RWPE2 (cell line): ENCODE data around the gene PARD6G.

Experiments
- ATAC-seq: fragments of 200-7000 bp; cut with Tn5 transposase; 3 replicates; pipeline ENCODE4 v1.9.1; 2021; ENCODE audit warnings: low read depth
- DNase-seq: peaks from one replicate; pipeline ENCODE4 v3.0.0-alpha.2; 2020; ENCODE audit warnings: low spot score
- H3K27ac ChIP-seq: fragments of 450-650 bp; 2 replicates; pipeline ENCODE4 v1.5.1; 2017; ENCODE audit warnings: mild to moderate bottlenecking; ENCODE audit not compliant: poor library complexity, severe bottlenecking
- H3K27me3 ChIP-seq: fragments of 250-450 bp; sonication (Bioruptor Pico); 2 replicates; pipeline ENCODE4 v1.5.1; 2021; ENCODE audit warnings: mild to moderate bottlenecking, moderate library complexity; ENCODE audit not compliant: insufficient read depth, poor library complexity, severe bottlenecking
- H3K36me3 ChIP-seq: fragments of 250-450 bp; sonication (Bioruptor Pico); 2 replicates; pipeline ENCODE4 v1.5.1; 2020; ENCODE audit warnings: low read depth, mild to moderate bottlenecking, moderate library complexity
- H3K4me1 ChIP-seq: fragments of 250-450 bp; sonication (Bioruptor Pico); 2 replicates; pipeline ENCODE4 v1.5.1; 2021; ENCODE audit warnings: mild to moderate bottlenecking, moderate library complexity; ENCODE audit not compliant: insufficient read depth, poor library complexity, severe bottlenecking
- H3K4me3 ChIP-seq: fragments of 250-450 bp; sonication (Bioruptor Pico); 2 replicates; pipeline ENCODE4 v1.5.1; 2021; ENCODE audit warnings: mild to moderate bottlenecking, moderate library complexity; ENCODE audit not compliant: severe bottlenecking
- H3K9me3 ChIP-seq: fragments of 250-450 bp; sonication (Bioruptor Pico); 2 replicates; pipeline ENCODE4 v1.5.1; 2021; ENCODE audit warnings: mild to moderate bottlenecking, moderate library complexity; ENCODE audit not compliant: severe bottlenecking
- TF ChIP-seq, protein P1 (sequence below): fragments of 450-650 bp; IDR thresholded peaks from one replicate; pipeline ENCODE4 v1.5.1; 2017; ENCODE audit warnings: mild to moderate bottlenecking, moderate library complexity; ENCODE audit not compliant: poor library complexity, severe bottlenecking

Gene PARD6G

DNA sequence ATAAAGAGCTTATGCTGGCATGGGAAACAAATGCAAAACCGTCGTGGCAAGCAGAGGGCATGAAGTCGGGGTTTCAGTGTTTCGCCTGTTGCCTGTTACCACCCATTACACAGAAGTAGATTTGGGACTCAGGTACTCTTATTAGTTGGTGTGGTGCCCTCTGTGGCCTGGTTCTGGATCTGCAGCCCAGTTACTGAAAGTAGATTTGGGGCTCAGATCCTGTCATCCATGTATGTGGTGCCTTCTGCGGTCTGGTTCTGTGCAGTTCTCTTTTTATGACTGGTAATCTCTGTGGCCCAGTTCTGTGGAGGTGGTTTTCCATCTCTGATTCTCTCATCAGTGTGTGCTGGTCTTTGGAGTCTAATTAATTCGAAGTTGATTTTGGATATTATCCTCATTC is 93.0 kb downstream of the PARD6G start:
- Histone ChIP-seq H3K9me3 (no peaks in the 10 kb centered on the region), H3K36me3 (peaks cover 10% of the 10 kb centered on the region; the same call in 1 of the 2 replicates), H3K27ac (no peak overlapping the region), H3K4me1 (no peaks in the 10 kb centered on the region), H3K27me3 (no peaks in the 10 kb centered on the region), H3K4me3 (no peak overlapping the region)
- ATAC-seq: peak; percentile 45; the same call in 2 of the 3 replicates
- TF ChIP-seq, protein P1, sequence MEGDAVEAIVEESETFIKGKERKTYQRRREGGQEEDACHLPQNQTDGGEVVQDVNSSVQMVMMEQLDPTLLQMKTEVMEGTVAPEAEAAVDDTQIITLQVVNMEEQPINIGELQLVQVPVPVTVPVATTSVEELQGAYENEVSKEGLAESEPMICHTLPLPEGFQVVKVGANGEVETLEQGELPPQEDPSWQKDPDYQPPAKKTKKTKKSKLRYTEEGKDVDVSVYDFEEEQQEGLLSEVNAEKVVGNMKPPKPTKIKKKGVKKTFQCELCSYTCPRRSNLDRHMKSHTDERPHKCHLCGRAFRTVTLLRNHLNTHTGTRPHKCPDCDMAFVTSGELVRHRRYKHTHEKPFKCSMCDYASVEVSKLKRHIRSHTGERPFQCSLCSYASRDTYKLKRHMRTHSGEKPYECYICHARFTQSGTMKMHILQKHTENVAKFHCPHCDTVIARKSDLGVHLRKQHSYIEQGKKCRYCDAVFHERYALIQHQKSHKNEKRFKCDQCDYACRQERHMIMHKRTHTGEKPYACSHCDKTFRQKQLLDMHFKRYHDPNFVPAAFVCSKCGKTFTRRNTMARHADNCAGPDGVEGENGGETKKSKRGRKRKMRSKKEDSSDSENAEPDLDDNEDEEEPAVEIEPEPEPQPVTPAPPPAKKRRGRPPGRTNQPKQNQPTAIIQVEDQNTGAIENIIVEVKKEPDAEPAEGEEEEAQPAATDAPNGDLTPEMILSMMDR: peak; percentile 53
- no peak for DNase-seq

GRCh38 chr18:80149667-80150066 is 97.6 kb downstream of the PARD6G start:
- H3K27ac ChIP-seq: no peak overlapping the region
- H3K9me3 ChIP-seq: no peaks in the 10 kb centered on the region
- no peaks in the 10 kb centered on the region for H3K36me3 ChIP-seq
- H3K4me1 ChIP-seq: peaks cover 4% of the 10 kb centered on the region
- no peak overlapping the region for H3K4me3 ChIP-seq
- DNase-seq (no peak), ATAC-seq (no peak)
- no peaks in the 10 kb centered on the region for H3K27me3 ChIP-seq
- TF ChIP-seq, protein P1: no peak

- Histone ChIP-seq H3K27ac (no peak overlapping the region), H3K4me3 (peak overlapping the region; percentile 42), H3K27me3 (no peaks in the 10 kb centered on the region), H3K4me1 (peaks cover 4% of the 10 kb centered on the region), H3K36me3 (no peaks in the 10 kb centered on the region), H3K9me3 (no peaks in the 10 kb centered on the region)
- ATAC-seq: no peak
- no peak for DNase-seq
- TF ChIP-seq, protein P1: no peak
These were observed 98.8 kb downstream of the PARD6G start for GRCh38 chr18:80148326-80149199.

DNA sequence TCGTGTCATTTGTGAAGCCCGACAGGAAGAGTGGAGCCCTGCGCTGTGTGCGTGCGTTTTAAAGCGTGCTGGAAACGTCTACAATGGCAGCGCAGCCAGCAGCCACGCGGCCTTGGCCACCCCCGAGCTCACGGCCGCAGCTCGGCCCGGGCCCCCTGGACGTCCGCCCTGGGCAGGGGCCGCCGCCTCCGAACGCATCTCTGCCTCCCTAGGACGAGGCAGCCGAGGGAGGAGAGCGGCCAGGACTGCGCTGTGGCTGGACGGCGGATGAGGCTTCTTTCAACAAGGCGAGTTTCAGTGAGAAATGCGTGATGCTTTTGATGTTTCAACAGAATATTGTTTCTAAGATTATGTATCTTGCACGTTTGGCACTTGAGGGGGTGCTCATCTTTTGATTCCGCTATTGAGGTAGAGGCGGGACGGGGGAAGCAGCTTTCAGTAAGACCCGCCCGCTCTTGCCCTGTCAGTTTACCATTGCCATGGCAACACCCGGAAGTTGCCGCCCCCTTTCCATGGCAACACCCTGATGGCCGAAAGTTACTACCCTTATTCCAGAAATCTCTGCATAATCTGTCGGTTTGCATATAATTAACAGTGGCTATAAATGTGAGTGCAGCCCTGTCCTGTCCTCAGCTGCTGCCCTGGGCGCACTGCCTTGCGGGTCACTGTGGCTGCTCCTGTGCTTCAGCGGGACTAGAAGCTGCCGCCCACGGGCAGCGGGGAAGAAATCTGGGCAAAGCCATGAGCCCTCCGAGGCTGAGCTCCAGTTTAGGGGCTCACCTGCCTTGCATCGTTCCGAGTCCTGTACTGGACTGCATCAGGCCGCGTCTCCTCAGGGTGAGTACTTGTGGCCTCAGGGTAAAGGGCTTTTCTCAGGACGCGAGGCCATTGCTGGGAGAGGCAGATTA is 99.6 kb downstream of the PARD6G start:
- DNase-seq: no peak
- H3K27ac ChIP-seq: no peak overlapping the region

More for the DNA sequence above, 99.6 kb downstream of the PARD6G start:
- Histone ChIP-seq H3K36me3 (no peaks in the 10 kb centered on the region), H3K4me3 (peak overlapping the region; percentile 42), H3K27me3 (no peaks in the 10 kb centered on the region), H3K9me3 (no peaks in the 10 kb centered on the region), H3K4me1 (peaks cover 4% of the 10 kb centered on the region)
- peak; percentile 80 for ATAC-seq
- TF ChIP-seq, protein P1: no peak
